Lower leg skin (tissue), 3 donors: Measurements from ENCODE around the gene BRAP.

ENCODE experiments used
- POLR2A ChIP-seq, 2 donors: fragments of 450-650 bp; IDR thresholded peaks; one replicate each; pipeline ENCODE4 v1.6.1; 2016 to 2017; ENCODE audit warnings: antibody characterized with exemption in 2 of 2, mild to moderate bottlenecking in 1 of 2, moderate library complexity in 1 of 2
- TF ChIP-seq, protein P1 (sequence below), 3 donors: fragments of 450-650 bp; IDR thresholded peaks; one replicate each; pipeline ENCODE4 v1.5.1; 2016; ENCODE audit warnings: antibody characterized with exemption in 3 of 3, mild to moderate bottlenecking in 3 of 3, moderate library complexity in 2 of 3

- TF ChIP-seq, protein P1, sequence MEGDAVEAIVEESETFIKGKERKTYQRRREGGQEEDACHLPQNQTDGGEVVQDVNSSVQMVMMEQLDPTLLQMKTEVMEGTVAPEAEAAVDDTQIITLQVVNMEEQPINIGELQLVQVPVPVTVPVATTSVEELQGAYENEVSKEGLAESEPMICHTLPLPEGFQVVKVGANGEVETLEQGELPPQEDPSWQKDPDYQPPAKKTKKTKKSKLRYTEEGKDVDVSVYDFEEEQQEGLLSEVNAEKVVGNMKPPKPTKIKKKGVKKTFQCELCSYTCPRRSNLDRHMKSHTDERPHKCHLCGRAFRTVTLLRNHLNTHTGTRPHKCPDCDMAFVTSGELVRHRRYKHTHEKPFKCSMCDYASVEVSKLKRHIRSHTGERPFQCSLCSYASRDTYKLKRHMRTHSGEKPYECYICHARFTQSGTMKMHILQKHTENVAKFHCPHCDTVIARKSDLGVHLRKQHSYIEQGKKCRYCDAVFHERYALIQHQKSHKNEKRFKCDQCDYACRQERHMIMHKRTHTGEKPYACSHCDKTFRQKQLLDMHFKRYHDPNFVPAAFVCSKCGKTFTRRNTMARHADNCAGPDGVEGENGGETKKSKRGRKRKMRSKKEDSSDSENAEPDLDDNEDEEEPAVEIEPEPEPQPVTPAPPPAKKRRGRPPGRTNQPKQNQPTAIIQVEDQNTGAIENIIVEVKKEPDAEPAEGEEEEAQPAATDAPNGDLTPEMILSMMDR (IDR thresholded peaks at IDR 0.05) = no peak
- TF ChIP-seq POLR2A (IDR thresholded peaks at IDR 0.05) = no peak
These were observed 78.5 kb downstream of the BRAP start for GRCh38 chr12:111607239-111607638.
